Measurements from ENCODE around the gene DCUN1D1.
"Not testable (repeated sequence)": the region's sequence is repeated elsewhere in the genome, so short reads cannot be mapped to it uniquely, and the experiment has no call there.

DCUN1D1 gene

DNA sequence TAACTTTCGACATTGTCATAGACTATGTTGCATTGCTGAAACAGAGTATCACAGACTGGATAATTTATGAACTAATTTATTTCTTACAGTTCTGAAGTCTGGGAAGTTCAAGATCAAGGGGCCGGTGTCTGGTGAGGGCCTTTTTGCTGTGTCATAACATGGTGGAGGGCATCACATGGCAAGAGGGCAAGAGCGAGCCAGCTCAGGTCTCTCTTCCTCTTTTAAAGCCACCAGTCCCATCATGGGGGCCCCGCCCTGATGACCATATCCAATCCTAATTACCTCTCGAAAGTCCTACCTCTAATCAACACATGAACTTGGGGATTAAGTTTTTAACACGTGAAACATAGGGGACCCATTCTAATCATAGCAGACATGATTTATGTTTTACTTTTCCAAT, 33.5 kb upstream of the DCUN1D1 start:
- TF ChIP-seq, protein P1, sequence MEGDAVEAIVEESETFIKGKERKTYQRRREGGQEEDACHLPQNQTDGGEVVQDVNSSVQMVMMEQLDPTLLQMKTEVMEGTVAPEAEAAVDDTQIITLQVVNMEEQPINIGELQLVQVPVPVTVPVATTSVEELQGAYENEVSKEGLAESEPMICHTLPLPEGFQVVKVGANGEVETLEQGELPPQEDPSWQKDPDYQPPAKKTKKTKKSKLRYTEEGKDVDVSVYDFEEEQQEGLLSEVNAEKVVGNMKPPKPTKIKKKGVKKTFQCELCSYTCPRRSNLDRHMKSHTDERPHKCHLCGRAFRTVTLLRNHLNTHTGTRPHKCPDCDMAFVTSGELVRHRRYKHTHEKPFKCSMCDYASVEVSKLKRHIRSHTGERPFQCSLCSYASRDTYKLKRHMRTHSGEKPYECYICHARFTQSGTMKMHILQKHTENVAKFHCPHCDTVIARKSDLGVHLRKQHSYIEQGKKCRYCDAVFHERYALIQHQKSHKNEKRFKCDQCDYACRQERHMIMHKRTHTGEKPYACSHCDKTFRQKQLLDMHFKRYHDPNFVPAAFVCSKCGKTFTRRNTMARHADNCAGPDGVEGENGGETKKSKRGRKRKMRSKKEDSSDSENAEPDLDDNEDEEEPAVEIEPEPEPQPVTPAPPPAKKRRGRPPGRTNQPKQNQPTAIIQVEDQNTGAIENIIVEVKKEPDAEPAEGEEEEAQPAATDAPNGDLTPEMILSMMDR (IDR thresholded peaks at IDR 0.05; ENCODE audit: insufficient read depth, low read depth, low read length, missing control alignments): no peak
- no peak overlapping the region for H3K4me3 ChIP-seq (ENCODE audit: low read length)
- no peak for DNase-seq (ENCODE audit: low read depth)

DNA sequence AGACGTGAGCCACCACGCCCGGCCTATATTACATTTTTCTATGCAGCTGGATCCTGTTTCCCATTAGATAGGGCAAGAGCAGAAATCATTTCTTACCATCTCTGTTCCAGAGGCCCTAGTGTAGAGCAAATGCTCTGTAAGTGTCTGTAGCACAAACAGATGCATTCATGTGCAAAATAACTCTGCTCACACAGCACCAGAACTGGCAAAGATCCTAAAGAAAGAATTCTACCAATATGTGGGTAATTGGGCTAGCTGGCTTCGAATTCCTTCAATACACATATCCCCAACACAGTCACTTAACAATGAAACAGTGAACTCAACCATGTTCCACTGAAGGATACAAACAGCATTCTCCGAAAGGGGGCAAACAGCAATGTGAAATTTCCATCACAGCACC, 32.7 kb upstream of the DCUN1D1 start:
- no peak overlapping the region for H3K4me3 ChIP-seq (ENCODE audit: low read length)
- TF ChIP-seq, protein P1 (IDR thresholded peaks at IDR 0.05; ENCODE audit: insufficient read depth, low read depth, low read length, missing control alignments): no peak
- DNase-seq (ENCODE audit: low read depth): no peak

DNA sequence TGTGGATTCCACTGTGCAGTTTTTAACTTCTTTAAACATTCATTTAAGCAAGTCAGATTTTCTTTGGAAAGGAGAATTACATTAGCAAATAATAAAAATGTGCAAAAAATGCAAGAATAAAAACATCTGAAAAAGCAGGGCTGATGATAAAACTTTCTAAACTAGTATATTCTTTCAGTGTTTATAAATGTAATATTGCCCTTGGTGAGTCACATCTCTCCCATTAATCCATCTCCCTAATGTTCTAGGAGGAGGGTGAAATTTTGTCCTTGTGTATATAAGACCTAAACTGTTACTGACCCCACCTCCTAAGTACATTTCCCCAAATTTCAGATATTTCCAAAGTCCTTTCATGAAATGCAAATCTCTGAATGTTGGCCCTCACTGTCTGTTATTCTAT, 28.5 kb upstream of the DCUN1D1 start:
- TF ChIP-seq, protein P1 (IDR thresholded peaks at IDR 0.05; ENCODE audit: insufficient read depth, low read depth, low read length, missing control alignments): no peak
- H3K4me3 ChIP-seq (ENCODE audit: low read length): no peak overlapping the region
- DNase-seq (ENCODE audit: low read depth): no peak

DNA sequence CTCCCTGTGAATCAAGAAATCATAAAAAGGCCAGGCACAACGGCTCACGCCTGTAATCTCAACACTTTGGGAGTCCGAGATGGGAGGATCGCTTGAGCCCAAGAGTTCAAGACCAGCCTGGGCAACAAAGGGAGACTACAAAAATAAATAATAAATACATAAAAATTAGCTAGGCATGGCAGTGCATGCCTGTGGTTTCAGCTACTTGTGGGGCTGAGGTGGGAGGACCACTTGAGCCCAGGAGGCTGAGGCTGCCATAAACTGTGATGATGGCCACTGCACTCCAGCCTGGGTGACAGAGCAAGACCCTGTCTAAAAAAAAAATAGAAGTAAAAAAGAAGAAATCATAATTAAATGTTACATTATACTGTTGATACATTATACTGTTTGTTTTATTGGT, 28.0 kb upstream of the DCUN1D1 start:
- TF ChIP-seq, protein P1 (IDR thresholded peaks at IDR 0.05; ENCODE audit: insufficient read depth, low read depth, low read length, missing control alignments): no peak
- DNase-seq (ENCODE audit: low read depth): no peak
- no peak overlapping the region for H3K4me3 ChIP-seq (ENCODE audit: low read length)

DNA sequence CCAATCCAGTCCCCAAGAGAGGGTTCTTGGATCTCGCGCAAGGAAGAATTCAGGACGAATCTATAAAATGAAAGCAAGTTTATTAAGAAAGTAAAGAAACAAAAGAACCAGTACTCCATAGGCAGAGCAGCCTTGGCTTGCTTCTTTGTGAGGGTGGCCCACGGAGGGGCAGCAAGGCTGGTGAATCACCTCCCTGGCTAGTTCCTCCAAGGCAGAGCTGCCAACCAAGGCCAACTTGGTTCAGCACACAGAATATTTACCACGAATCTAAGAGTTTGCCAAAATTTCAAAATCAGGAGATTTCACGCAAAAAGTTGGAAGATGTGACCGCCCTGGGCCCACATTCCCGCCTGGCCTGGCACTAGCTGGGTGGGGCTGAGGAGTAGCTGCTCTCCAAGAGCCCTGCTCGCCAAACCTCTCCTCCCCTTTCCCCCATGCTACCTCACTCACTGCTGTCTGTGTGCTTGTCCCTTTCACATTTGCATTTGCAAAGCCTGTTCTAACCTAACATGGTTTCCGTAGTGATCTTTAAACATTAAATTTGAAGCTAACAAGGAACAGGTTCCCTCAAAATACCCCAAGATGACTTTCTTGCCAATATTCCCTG, 26.2 kb upstream of the DCUN1D1 start:
- TF ChIP-seq, protein P1 (IDR thresholded peaks at IDR 0.05; ENCODE audit: insufficient read depth, low read depth, low read length, missing control alignments): no peak
- H3K4me3 ChIP-seq (ENCODE audit: low read length): no peak overlapping the region
- no peak for DNase-seq (ENCODE audit: low read depth)

DNA sequence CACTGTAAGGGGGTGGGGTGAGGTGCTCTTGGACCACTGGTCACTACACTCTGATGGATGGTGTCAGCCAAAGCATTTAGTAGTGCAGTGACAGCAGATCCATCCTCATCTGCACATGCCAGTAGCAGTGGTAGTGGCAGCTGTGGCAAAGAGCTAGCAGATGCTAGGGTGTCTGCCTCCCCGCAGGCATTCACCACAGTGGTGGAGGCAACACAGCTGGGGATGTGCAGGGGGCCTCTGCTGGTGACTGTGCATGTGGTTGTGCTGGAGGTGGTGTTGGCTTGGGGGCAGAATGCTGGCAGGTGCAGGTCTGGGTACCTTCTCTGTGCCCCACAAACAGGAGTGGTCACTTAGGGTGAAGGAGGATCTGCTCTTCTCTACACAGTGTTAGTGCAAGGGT, 19.4 kb upstream of the DCUN1D1 start:
- no peak overlapping the region for H3K4me3 ChIP-seq (ENCODE audit: low read length)
- no peak for DNase-seq (ENCODE audit: low read depth)
- TF ChIP-seq, protein P1 (IDR thresholded peaks at IDR 0.05; ENCODE audit: insufficient read depth, low read depth, low read length, missing control alignments): no peak

DNA sequence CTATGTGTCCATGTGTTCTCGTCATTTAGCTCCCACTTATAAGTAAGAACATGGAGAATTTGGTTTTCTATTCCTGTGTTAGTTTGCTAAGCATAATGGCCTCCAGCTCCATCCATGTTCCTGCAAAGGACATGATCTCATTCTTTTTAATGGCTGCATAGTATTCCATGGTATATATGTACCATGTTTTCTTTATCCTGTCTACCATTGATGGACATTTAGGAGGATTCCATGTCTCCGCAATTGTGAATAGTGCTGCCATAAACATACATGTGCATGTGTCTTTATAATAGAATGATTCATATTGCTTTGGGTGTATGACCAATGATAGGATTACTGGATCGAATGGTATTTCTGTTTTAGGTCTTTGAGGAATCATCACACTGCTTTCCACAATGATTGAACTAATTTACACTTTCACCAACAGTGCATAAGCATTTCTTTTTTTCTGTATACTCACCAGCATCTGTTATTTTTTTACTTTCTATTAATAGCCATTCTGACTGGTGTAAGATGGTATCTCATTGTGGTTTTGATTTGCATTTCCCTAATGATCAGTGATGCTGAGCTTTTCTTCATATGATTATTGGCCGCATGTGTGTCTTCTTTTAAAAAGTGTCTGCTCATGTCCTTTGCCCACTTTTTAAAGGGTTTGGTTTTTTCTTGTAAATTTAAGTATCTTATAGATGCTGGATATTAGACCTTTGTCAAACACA, 13.3 kb upstream of the DCUN1D1 start:
- H3K4me3 ChIP-seq (ENCODE audit: low read length); DNase-seq (ENCODE audit: low read depth): not testable (repeated sequence)

Measured in epithelial cell of esophagus (primary cell).